ENCODE measurements around the gene COPS7A. TPM values are rescaled to one million over a fixed set of nuclear protein-coding genes. Genes with fewer than 3 reads are reported as not detected.

Gene COPS7A
- total RNA-seq, 2 donors from 2014 or later: 43.3 to 69.2 TPM

GRCh38 chr12:6766651-6767349 lies 43.0 kb downstream of the COPS7A start:
- peak; percentile 94 for DNase-seq
- Mint-ChIP-seq H3K27ac (peak overlapping the region; percentile 91), H3K9me3 (no peaks in the 10 kb centered on the region), H3K4me1 (peaks cover 44% of the 10 kb centered on the region), H3K4me3 (peak overlapping the region; percentile 82), H3K36me3 (ENCODE audit: low read depth) (peaks cover 24% of the 10 kb centered on the region), H3K27me3 (ENCODE audit: insufficient read depth) (peaks cover 13% of the 10 kb centered on the region)
- H3K4me1 ChIP-seq (ENCODE audit: control insufficient read depth, insufficient read depth, low read length): peaks cover 15% of the 10 kb centered on the region
- H3K27ac ChIP-seq (ENCODE audit: low read depth, low read length): peak overlapping the region; percentile 55
- peaks cover 24% of the 10 kb centered on the region for H3K36me3 ChIP-seq (ENCODE audit: control insufficient read depth, insufficient read depth, low read length)
- WGBS, 2 experiments (ENCODE audit: insufficient coverage in 1 of 2, insufficient read length in 1 of 2): 0% methylated on average over 38 to 88 of the region's 88 CpGs
- H3K27me3 ChIP-seq (ENCODE audit: control insufficient read depth, insufficient read depth, low read length, poor library complexity, severe bottlenecking): no peaks in the 10 kb centered on the region
- H3K9me3 ChIP-seq (ENCODE audit: control insufficient read depth, low read length): no peaks in the 10 kb centered on the region
- H3K4me3 ChIP-seq (ENCODE audit: low read length): peak overlapping the region; percentile 94
- H3K9ac ChIP-seq (ENCODE audit: extremely low read depth, low read length, poor library complexity, severe bottlenecking): peak overlapping the region; percentile 82
- TF ChIP-seq CTCF (conservative IDR thresholded peaks at IDR 0.05): peak; percentile 93

- peaks cover 22% of the 10 kb centered on the region for H3K27me3 Mint-ChIP-seq (ENCODE audit: insufficient read depth)
- no peaks in the 10 kb centered on the region for H3K9me3 Mint-ChIP-seq
- H3K4me1 Mint-ChIP-seq: peaks cover 43% of the 10 kb centered on the region
- DNase-seq: peak; percentile 77
- Histone ChIP-seq H3K27me3 (ENCODE audit: control insufficient read depth, insufficient read depth, low read length, poor library complexity, severe bottlenecking) (peaks cover 3% of the 10 kb centered on the region), H3K27ac (ENCODE audit: low read depth, low read length) (peak overlapping the region; percentile 21), H3K9ac (ENCODE audit: extremely low read depth, low read length, poor library complexity, severe bottlenecking) (peak overlapping the region; percentile 82), H3K36me3 (ENCODE audit: control insufficient read depth, insufficient read depth, low read length) (peaks cover 26% of the 10 kb centered on the region), H3K9me3 (ENCODE audit: control insufficient read depth, low read length) (no peaks in the 10 kb centered on the region), H3K4me3 (ENCODE audit: low read length) (peak overlapping the region; percentile 94), H3K4me1 (ENCODE audit: control insufficient read depth, insufficient read depth, low read length) (peaks cover 15% of the 10 kb centered on the region)
- WGBS, 2 experiments (ENCODE audit: insufficient coverage in 1 of 2, insufficient read length in 1 of 2): 2 to 3% methylated on average over 22 to 36 of the region's 44 CpGs
- no peak for TF ChIP-seq CTCF (conservative IDR thresholded peaks at IDR 0.05)
- H3K4me3 Mint-ChIP-seq: peak overlapping the region; percentile 82
- H3K36me3 Mint-ChIP-seq (ENCODE audit: low read depth): peaks cover 27% of the 10 kb centered on the region
- H3K27ac Mint-ChIP-seq: peak overlapping the region; percentile 91
These were observed 43.8 kb downstream of the COPS7A start for GRCh38 chr12:6767353-6768319.

- no peaks in the 10 kb centered on the region for H3K9me3 ChIP-seq (ENCODE audit: control insufficient read depth, low read length)
- peaks cover 11% of the 10 kb centered on the region for H3K4me1 ChIP-seq (ENCODE audit: control insufficient read depth, insufficient read depth, low read length)
- H3K4me1 Mint-ChIP-seq: peaks cover 46% of the 10 kb centered on the region
- peak overlapping the region; percentile 73 for H3K27ac Mint-ChIP-seq
- peaks cover 29% of the 10 kb centered on the region for H3K36me3 Mint-ChIP-seq (ENCODE audit: low read depth)
- H3K27me3 Mint-ChIP-seq (ENCODE audit: insufficient read depth): peaks cover 30% of the 10 kb centered on the region
- no peak for DNase-seq
- 15% methylated on average over 6 of the region's 6 CpGs; no CpG with 5 or more reads in 1 of the 2 experiments for WGBS, 2 experiments (ENCODE audit: insufficient coverage in 1 of 2, insufficient read length in 1 of 2)
- H3K9me3 Mint-ChIP-seq: no peaks in the 10 kb centered on the region
- H3K4me3 Mint-ChIP-seq: peak overlapping the region; percentile 82
- H3K4me3 ChIP-seq (ENCODE audit: low read length): peak overlapping the region; percentile 94
- peak overlapping the region; percentile 28 for H3K9ac ChIP-seq (ENCODE audit: extremely low read depth, low read length, poor library complexity, severe bottlenecking)
- H3K27me3 ChIP-seq (ENCODE audit: control insufficient read depth, insufficient read depth, low read length, poor library complexity, severe bottlenecking): peaks cover 11% of the 10 kb centered on the region
- TF ChIP-seq CTCF (conservative IDR thresholded peaks at IDR 0.05): no peak
- H3K27ac ChIP-seq (ENCODE audit: low read depth, low read length): peak overlapping the region; percentile 95
- H3K36me3 ChIP-seq (ENCODE audit: control insufficient read depth, insufficient read depth, low read length): peaks cover 26% of the 10 kb centered on the region
These were observed 44.6 kb downstream of the COPS7A start for GRCh38 chr12:6768437-6768914.
